ENCODE data around the gene BNIP1. TPM values are rescaled to one million over a fixed set of nuclear protein-coding genes. Genes with fewer than 3 reads are reported as not detected.
"Not testable (repeated sequence)": the region's sequence is repeated elsewhere in the genome, so short reads cannot be mapped to it uniquely, and the experiment has no call there.

BNIP1 gene
- total RNA-seq, 1 donor from 2014 or later: 14.4 TPM

GRCh38 chr5:173139631-173140030, 4.7 kb upstream of the BNIP1 start:
- no peak for TF ChIP-seq CTCF (IDR thresholded peaks at IDR 0.05; ENCODE audit: insufficient read depth, low read length, poor library complexity, severe bottlenecking)
- Histone ChIP-seq H3K36me3 (ENCODE audit: control insufficient read depth, insufficient read depth, low read length) (no peaks in the 10 kb centered on the region), H3K4me3 (ENCODE audit: low read depth, low read length) (no peak overlapping the region), H3K27me3 (ENCODE audit: control insufficient read depth, insufficient read depth, low read length) (no peaks in the 10 kb centered on the region)
- DNase-seq (ENCODE audit: low read depth): no peak

GRCh38 chr5:173140769-173141168, 3.6 kb upstream of the BNIP1 start:
- Histone ChIP-seq H3K4me3 (ENCODE audit: low read depth, low read length) (no peak overlapping the region), H3K36me3 (ENCODE audit: control insufficient read depth, insufficient read depth, low read length) (no peaks in the 10 kb centered on the region), H3K27me3 (ENCODE audit: control insufficient read depth, insufficient read depth, low read length) (no peaks in the 10 kb centered on the region)
- DNase-seq (ENCODE audit: low read depth): no peak
- TF ChIP-seq CTCF (IDR thresholded peaks at IDR 0.05; ENCODE audit: insufficient read depth, low read length, poor library complexity, severe bottlenecking): no peak

GRCh38 chr5:173143567-173143966, 764 bp upstream of the BNIP1 start:
- no peak for DNase-seq (ENCODE audit: low read depth)
- H3K36me3 ChIP-seq (ENCODE audit: control insufficient read depth, insufficient read depth, low read length): no peaks in the 10 kb centered on the region
- no peak for TF ChIP-seq CTCF (IDR thresholded peaks at IDR 0.05; ENCODE audit: insufficient read depth, low read length, poor library complexity, severe bottlenecking)

GRCh38 chr5:173148354-173148753, 4.0 kb downstream of the BNIP1 start:
- Histone ChIP-seq H3K27me3 (ENCODE audit: control insufficient read depth, insufficient read depth, low read length) (no peaks in the 10 kb centered on the region), H3K4me3 (ENCODE audit: low read depth, low read length) (no peak overlapping the region), H3K36me3 (ENCODE audit: control insufficient read depth, insufficient read depth, low read length) (no peaks in the 10 kb centered on the region)
- no peak for TF ChIP-seq CTCF (IDR thresholded peaks at IDR 0.05; ENCODE audit: insufficient read depth, low read length, poor library complexity, severe bottlenecking)
- no peak for DNase-seq (ENCODE audit: low read depth)

More at GRCh38 chr5:173143567-173143966, 764 bp upstream of the BNIP1 start:
- H3K27me3 ChIP-seq (ENCODE audit: control insufficient read depth, insufficient read depth, low read length): no peaks in the 10 kb centered on the region
- no peak overlapping the region for H3K4me3 ChIP-seq (ENCODE audit: low read depth, low read length)

GRCh38 chr5:173152547-173152946, 8.2 kb downstream of the BNIP1 start:
- DNase-seq (ENCODE audit: low read depth): no peak
- no peak for TF ChIP-seq CTCF (IDR thresholded peaks at IDR 0.05; ENCODE audit: insufficient read depth, low read length, poor library complexity, severe bottlenecking)
- Histone ChIP-seq H3K27me3 (ENCODE audit: control insufficient read depth, insufficient read depth, low read length) (no peaks in the 10 kb centered on the region), H3K36me3 (ENCODE audit: control insufficient read depth, insufficient read depth, low read length) (no peaks in the 10 kb centered on the region), H3K4me3 (ENCODE audit: low read depth, low read length) (no peak overlapping the region)

- H3K27me3 ChIP-seq (ENCODE audit: control insufficient read depth, insufficient read depth, low read length): no peaks in the 10 kb centered on the region
- TF ChIP-seq CTCF (IDR thresholded peaks at IDR 0.05; ENCODE audit: insufficient read depth, low read length, poor library complexity, severe bottlenecking): no peak
- H3K36me3 ChIP-seq (ENCODE audit: control insufficient read depth, insufficient read depth, low read length): no peaks in the 10 kb centered on the region
- DNase-seq (ENCODE audit: low read depth): no peak
- no peak overlapping the region for H3K4me3 ChIP-seq (ENCODE audit: low read depth, low read length)
These were observed 9.5 kb downstream of the BNIP1 start for GRCh38 chr5:173153842-173154241.

GRCh38 chr5:173154619-173155018, 10.3 kb downstream of the BNIP1 start:
- not testable (repeated sequence) for DNase-seq (ENCODE audit: low read depth); H3K27me3 ChIP-seq (ENCODE audit: control insufficient read depth, insufficient read depth, low read length); H3K4me3 ChIP-seq (ENCODE audit: low read depth, low read length); H3K36me3 ChIP-seq (ENCODE audit: control insufficient read depth, insufficient read depth, low read length)
